Lung (tissue), 16 donors: Measurements from ENCODE around the gene PTPRC. TPM values are rescaled to one million over a fixed set of nuclear protein-coding genes. Genes with fewer than 3 reads are reported as not detected.
A peak's percentile ranks its signal among the peaks of the same experiment; 100 is the strongest.

Source experiments
- ATAC-seq: fragments of 200-7000 bp; cut with Tn5 transposase; one replicate; pipeline ENCODE4 v1.9.1; 2020; ENCODE audit warnings: moderate number of reproducible peaks; ENCODE audit not compliant: insufficient read depth, low FRiP score
- DNase-seq, 3 donors: peaks; one replicate each; pipeline ENCODE4 v3.0.0-alpha.2; 2013 to 2017
- H3K27ac ChIP-seq, 2 donors: one replicate each; pipeline ENCODE4 v1.5.1; 2013; ENCODE audit warnings: mild to moderate bottlenecking in 2 of 2, moderate library complexity in 2 of 2, control low read depth in 1 of 2, inconsistent platforms in 1 of 2, low read depth in 1 of 2, low read length in 1 of 2
- H3K27me3 ChIP-seq, 3 donors: one replicate each; pipeline ENCODE4 v1.5.1; 2013; ENCODE audit warnings: low read length in 2 of 3; ENCODE audit not compliant: control insufficient read depth in 3 of 3, insufficient read depth in 3 of 3
- H3K36me3 ChIP-seq, 4 donors: one replicate each; pipeline ENCODE4 v1.5.1; 2013; ENCODE audit warnings: low read length in 4 of 4, mild to moderate bottlenecking in 1 of 4, moderate library complexity in 1 of 4; ENCODE audit not compliant: control insufficient read depth in 4 of 4, insufficient read depth in 4 of 4
- H3K4me1 ChIP-seq, 5 donors: one replicate each; pipeline ENCODE4 v1.5.1; 2013; ENCODE audit warnings: low read length in 5 of 5, mild to moderate bottlenecking in 2 of 5, moderate library complexity in 1 of 5; ENCODE audit not compliant: control insufficient read depth in 5 of 5, insufficient read depth in 5 of 5
- H3K4me3 ChIP-seq: one replicate; pipeline ENCODE4 v1.5.1; 2013; ENCODE audit warnings: mild to moderate bottlenecking, control low read depth, moderate library complexity
- H3K9ac ChIP-seq, 2 donors: one replicate each; pipeline ENCODE4 v1.5.1; 2013; ENCODE audit warnings: low read length in 2 of 2, control low read depth in 1 of 2; ENCODE audit not compliant: insufficient read depth in 1 of 2
- H3K9me3 ChIP-seq, 4 donors: one replicate each; pipeline ENCODE4 v1.5.1; 2013; ENCODE audit warnings: low read length in 3 of 4, mild to moderate bottlenecking in 1 of 4, moderate library complexity in 1 of 4; ENCODE audit not compliant: control insufficient read depth in 4 of 4, insufficient read depth in 3 of 4
- WGBS, 2 donors: extraction: QIAGEN DNeasy Blood & Tissue Kit; methylation state at CpG; one replicate each; pipeline ENCODE4 v1.1.7; 2013; 5-methylcytosine and 5-hydroxymethylcytosine counted together
- long read RNA-seq, 5 donors: transcript quantifications; one replicate each; lab custom pipeline, GENCODE V29; 2026
- polyA plus RNA-seq, 2 donors: library from polyadenylated mRNA; stranded (reverse); fragments of 200-250 nt; gene quantifications; one replicate each; pipeline ENCODE4 v1.2.1, GENCODE V29; 2013
- total RNA-seq, 2 donors: library from RNA; depleted of rRNA in 1 of 2; stranded (reverse); fragments of >200 nt in 1 of 2; gene quantifications; one replicate each; pipeline ENCODE4 v1.2.1, GENCODE V29; 2014 to 2021
- TF ChIP-seq, protein P1 (sequence below): IDR thresholded peaks from 2 replicates; pipeline ENCODE4 v1.5.1; 2012; ENCODE audit warnings: mild to moderate bottlenecking; ENCODE audit errors: control extremely low read depth, extremely low read depth
- donor health status: control.
- donor health status: control.
- donor health status: Bipolar disorder and iron deficiency.
- donor health status: healthy.
- donor health status: DM: yes; HTN: yes; CAD: no.

The PTPRC gene, protein sequence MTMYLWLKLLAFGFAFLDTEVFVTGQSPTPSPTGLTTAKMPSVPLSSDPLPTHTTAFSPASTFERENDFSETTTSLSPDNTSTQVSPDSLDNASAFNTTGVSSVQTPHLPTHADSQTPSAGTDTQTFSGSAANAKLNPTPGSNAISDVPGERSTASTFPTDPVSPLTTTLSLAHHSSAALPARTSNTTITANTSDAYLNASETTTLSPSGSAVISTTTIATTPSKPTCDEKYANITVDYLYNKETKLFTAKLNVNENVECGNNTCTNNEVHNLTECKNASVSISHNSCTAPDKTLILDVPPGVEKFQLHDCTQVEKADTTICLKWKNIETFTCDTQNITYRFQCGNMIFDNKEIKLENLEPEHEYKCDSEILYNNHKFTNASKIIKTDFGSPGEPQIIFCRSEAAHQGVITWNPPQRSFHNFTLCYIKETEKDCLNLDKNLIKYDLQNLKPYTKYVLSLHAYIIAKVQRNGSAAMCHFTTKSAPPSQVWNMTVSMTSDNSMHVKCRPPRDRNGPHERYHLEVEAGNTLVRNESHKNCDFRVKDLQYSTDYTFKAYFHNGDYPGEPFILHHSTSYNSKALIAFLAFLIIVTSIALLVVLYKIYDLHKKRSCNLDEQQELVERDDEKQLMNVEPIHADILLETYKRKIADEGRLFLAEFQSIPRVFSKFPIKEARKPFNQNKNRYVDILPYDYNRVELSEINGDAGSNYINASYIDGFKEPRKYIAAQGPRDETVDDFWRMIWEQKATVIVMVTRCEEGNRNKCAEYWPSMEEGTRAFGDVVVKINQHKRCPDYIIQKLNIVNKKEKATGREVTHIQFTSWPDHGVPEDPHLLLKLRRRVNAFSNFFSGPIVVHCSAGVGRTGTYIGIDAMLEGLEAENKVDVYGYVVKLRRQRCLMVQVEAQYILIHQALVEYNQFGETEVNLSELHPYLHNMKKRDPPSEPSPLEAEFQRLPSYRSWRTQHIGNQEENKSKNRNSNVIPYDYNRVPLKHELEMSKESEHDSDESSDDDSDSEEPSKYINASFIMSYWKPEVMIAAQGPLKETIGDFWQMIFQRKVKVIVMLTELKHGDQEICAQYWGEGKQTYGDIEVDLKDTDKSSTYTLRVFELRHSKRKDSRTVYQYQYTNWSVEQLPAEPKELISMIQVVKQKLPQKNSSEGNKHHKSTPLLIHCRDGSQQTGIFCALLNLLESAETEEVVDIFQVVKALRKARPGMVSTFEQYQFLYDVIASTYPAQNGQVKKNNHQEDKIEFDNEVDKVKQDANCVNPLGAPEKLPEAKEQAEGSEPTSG (N-terminal part only)
- 10 to 100 TPM; 82.9 to 89.3 TPM for total RNA-seq
- 100 to 1,000 TPM in 1 of 2 donors, 1 to 10 TPM in 1; 8.2 to 142 TPM for polyA plus RNA-seq
- long read RNA-seq, donor 1, result 0 reads
- long read RNA-seq, donor 2, result 0 reads
- long read RNA-seq, donor 3, result 0 reads
- long read RNA-seq, donor 4, result 0 reads
- long read RNA-seq, donor 5, result 0 reads

DNA sequence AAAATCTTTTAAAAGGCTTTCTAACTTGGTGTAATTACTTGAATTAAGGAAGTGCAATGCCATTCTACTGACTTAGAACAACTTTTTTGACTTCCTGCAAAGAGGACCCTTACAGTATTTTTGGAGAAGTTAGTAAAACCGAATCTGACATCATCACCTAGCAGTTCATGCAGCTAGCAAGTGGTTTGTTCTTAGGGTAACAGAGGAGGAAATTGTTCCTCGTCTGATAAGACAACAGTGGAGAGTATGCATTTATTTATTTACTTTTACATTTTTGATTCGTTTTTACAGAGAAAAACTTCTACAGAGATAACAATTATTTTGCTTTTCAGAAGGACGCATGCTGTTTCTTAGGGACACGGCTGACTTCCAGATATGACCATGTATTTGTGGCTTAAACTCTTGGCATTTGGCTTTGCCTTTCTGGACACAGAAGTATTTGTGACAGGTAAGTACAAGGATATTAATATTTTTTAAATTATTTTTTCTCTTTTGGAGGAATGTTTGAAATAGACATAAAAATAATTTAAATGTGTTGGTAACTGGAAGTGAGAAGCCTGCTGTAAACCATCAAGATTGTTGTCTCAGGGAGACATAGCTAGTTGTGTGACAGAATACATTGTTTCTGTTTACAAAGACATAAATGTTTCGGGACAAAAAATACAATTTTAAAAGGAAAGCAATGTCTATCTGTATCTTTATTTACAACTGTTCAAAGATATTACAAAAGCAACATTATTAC lies at the start of gene PTPRC:
TSS of gene PTPRC (plus strand) at position 147 of the 742 bp plus-strand sequence. CDS start at position 376, 229 bp downstream.
- Histone ChIP-seq H3K9me3 (no peaks in the 10 kb centered on the region), H3K27me3 (no peaks in the 10 kb centered on the region), H3K9ac (no peak within 1 kb of the TSS), H3K4me1 (no peaks in the 10 kb centered on the region), H3K4me3 (no peak within 1 kb of the TSS), H3K36me3 (no peaks in the 10 kb centered on the region), H3K27ac (no peak within 1 kb of the TSS)
- 16 to 37% methylated on average over 6 of the region's 6 CpGs for WGBS, 2 donors
- peak in 2 of 3 donors; percentile 15 to 22 for DNase-seq
- ATAC-seq, result peak; percentile 65
- TF ChIP-seq, protein P1, sequence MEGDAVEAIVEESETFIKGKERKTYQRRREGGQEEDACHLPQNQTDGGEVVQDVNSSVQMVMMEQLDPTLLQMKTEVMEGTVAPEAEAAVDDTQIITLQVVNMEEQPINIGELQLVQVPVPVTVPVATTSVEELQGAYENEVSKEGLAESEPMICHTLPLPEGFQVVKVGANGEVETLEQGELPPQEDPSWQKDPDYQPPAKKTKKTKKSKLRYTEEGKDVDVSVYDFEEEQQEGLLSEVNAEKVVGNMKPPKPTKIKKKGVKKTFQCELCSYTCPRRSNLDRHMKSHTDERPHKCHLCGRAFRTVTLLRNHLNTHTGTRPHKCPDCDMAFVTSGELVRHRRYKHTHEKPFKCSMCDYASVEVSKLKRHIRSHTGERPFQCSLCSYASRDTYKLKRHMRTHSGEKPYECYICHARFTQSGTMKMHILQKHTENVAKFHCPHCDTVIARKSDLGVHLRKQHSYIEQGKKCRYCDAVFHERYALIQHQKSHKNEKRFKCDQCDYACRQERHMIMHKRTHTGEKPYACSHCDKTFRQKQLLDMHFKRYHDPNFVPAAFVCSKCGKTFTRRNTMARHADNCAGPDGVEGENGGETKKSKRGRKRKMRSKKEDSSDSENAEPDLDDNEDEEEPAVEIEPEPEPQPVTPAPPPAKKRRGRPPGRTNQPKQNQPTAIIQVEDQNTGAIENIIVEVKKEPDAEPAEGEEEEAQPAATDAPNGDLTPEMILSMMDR, result no peak

DNA sequence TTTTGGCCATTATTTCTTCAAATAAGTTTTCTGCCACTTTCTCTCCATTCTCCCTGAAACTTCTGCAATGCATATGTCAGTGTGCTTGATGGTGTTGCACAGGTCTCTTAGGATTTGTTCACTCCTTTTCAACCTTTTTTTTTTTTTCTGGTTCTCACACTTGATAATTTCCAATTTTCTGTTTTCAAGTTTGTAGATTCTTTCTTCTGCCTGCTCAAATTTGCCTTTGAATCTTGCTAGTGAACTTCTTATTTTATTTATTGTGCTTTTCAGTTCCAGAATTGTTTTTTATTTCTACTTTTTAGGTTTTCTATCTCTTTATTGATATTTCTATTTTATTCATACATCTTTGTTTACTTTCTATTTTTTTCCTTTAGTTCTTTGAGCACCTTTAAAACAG lies 48.4 kb upstream of the PTPRC start:
- DNase-seq, result no peak
- no peak overlapping the region for H3K4me3 ChIP-seq
- H3K9ac ChIP-seq, result no peak overlapping the region
- ATAC-seq, result no peak
- peaks cover 0 to 2% (median 0%) of the 10 kb centered on the region in 4 donors for H3K9me3 ChIP-seq
- no peaks in the 10 kb centered on the region for H3K27me3 ChIP-seq
- no peaks in the 10 kb centered on the region for H3K36me3 ChIP-seq
- no peaks in the 10 kb centered on the region for H3K4me1 ChIP-seq
- TF ChIP-seq, protein P1, result no peak
- H3K27ac ChIP-seq, result no peak overlapping the region

DNA sequence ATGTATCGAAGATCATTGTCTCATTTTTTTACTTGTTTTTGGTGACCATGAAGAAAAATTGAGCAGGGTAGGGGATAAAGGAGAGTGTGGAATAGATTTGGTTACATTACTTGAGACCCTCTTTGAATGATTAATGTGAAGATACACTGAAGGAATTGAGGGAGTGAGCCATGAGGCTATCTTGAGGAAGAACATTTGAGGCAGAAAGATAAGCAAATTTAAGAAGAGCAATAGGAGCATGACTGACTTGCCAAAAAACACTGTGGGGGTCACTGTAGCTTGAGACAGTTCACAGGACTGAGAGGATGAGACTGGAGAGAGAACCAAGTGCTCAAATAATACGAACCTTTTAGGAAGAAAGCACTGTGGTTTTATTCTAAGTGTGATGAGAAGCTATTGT lies 43.1 kb upstream of the PTPRC start:
- H3K27ac ChIP-seq, result no peak overlapping the region
- 87 to 96% methylated on average over 2 of the region's 2 CpGs for WGBS, 2 donors
- ATAC-seq, result no peak
- no peak overlapping the region for H3K9ac ChIP-seq
- no peaks in the 10 kb centered on the region for H3K9me3 ChIP-seq
- H3K27me3 ChIP-seq, result no peaks in the 10 kb centered on the region
- H3K4me3 ChIP-seq, result no peak overlapping the region
- H3K36me3 ChIP-seq, result no peaks in the 10 kb centered on the region
- TF ChIP-seq, protein P1, result no peak
- H3K4me1 ChIP-seq, result no peaks in the 10 kb centered on the region
- DNase-seq, result no peak
